ENCODE measurements around the gene ATG7. TPM values are rescaled to one million over a fixed set of nuclear protein-coding genes. Genes with fewer than 3 reads are reported as not detected.

Gene ATG7
- total RNA-seq, 1 experiment from 2014 or later = 36.0 TPM

- POLR2A ChIA-PET = no interaction called here
- H3K27ac ChIP-seq (ENCODE audit: low read length) = no peak overlapping the region
- ATAC-seq (no peak), DNase-seq (ENCODE audit: low read depth, low spot score) (no peak)
- BruUV-seq (replicated peaks) = no TSS peak
- intact Hi-C loops (cut with micrococcal nuclease; ENCODE audit: unreplicated experiment) = no loop called here
- H3K36me3 ChIP-seq (ENCODE audit: control insufficient read depth, insufficient read depth, low read length) = peaks cover 13% of the 10 kb centered on the region
- in situ Hi-C loops (cut with HindIII; ENCODE audit: low pct_unique_long_range_greater_than_20kb, low sequenced_read_pairs) = no loop called here
- no peaks in the 10 kb centered on the region for H3K4me1 ChIP-seq (ENCODE audit: control insufficient read depth, insufficient read depth, low read length)
- TF ChIP-seq POLR2AphosphoS5 (IDR thresholded peaks at IDR 0.05; ENCODE audit: low read depth, low read length) (no peak), TCF7L2 (IDR thresholded peaks at IDR 0.05; ENCODE audit: low read depth, low read length) (no peak), CTCF (IDR thresholded peaks at IDR 0.05) (no peak), SIN3A (IDR thresholded peaks at IDR 0.05; ENCODE audit: borderline replicate concordance, insufficient read depth, low read depth, low read length) (no peak)
- TF ChIP-seq, protein P1, sequence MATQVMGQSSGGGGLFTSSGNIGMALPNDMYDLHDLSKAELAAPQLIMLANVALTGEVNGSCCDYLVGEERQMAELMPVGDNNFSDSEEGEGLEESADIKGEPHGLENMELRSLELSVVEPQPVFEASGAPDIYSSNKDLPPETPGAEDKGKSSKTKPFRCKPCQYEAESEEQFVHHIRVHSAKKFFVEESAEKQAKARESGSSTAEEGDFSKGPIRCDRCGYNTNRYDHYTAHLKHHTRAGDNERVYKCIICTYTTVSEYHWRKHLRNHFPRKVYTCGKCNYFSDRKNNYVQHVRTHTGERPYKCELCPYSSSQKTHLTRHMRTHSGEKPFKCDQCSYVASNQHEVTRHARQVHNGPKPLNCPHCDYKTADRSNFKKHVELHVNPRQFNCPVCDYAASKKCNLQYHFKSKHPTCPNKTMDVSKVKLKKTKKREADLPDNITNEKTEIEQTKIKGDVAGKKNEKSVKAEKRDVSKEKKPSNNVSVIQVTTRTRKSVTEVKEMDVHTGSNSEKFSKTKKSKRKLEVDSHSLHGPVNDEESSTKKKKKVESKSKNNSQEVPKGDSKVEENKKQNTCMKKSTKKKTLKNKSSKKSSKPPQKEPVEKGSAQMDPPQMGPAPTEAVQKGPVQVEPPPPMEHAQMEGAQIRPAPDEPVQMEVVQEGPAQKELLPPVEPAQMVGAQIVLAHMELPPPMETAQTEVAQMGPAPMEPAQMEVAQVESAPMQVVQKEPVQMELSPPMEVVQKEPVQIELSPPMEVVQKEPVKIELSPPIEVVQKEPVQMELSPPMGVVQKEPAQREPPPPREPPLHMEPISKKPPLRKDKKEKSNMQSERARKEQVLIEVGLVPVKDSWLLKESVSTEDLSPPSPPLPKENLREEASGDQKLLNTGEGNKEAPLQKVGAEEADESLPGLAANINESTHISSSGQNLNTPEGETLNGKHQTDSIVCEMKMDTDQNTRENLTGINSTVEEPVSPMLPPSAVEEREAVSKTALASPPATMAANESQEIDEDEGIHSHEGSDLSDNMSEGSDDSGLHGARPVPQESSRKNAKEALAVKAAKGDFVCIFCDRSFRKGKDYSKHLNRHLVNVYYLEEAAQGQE (IDR thresholded peaks at IDR 0.05; ENCODE audit: insufficient read depth in 1 of 2, low read depth in 2 of 2, low read length in 1 of 2) = no peak
- H3K4me3 ChIP-seq (ENCODE audit: low read depth in 2 of 2, low read length in 2 of 2) = no peak overlapping the region
- CTCF ChIA-PET = no interaction called here
- H3K9me3 ChIP-seq (ENCODE audit: control insufficient read depth, insufficient read depth, low read depth, low read length) = no peaks in the 10 kb centered on the region
- no peaks in the 10 kb centered on the region for H3K27me3 ChIP-seq (ENCODE audit: control insufficient read depth, insufficient read depth, low read length)
Observed at GRCh38 chr3:11363715-11364114, 91.5 kb downstream of the ATG7 start.

DNA sequence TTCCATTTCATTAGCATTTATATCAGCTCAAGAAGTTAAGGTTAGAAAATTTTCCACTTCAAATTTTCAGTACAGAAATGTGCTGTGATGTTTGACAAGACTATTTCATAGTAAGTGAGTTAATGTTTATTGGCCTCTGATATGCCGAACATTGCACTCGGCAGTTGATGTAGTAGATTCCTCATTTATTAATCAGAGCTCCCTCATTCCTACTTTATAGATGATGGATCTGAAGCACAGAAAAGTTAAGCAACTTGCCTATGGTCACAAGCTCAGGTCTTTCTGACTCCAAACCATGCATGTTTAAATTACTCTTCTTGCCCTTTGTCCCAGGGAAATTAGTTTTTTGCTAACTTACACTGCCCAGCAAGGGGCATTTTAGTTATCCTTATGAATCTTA lies 92.0 kb downstream of the ATG7 start:
- ChIA-PET CTCF (no interaction called here), POLR2A (no interaction called here)
- Histone ChIP-seq H3K27me3 (ENCODE audit: control insufficient read depth, insufficient read depth, low read length) (no peaks in the 10 kb centered on the region), H3K36me3 (ENCODE audit: control insufficient read depth, insufficient read depth, low read length) (peaks cover 12% of the 10 kb centered on the region), H3K27ac (ENCODE audit: low read length) (no peak overlapping the region), H3K4me3 (ENCODE audit: low read depth in 2 of 2, low read length in 2 of 2) (no peak overlapping the region), H3K4me1 (ENCODE audit: control insufficient read depth, insufficient read depth, low read length) (no peaks in the 10 kb centered on the region), H3K9me3 (ENCODE audit: control insufficient read depth, insufficient read depth, low read depth, low read length) (no peaks in the 10 kb centered on the region)
- no peak for ATAC-seq
- in situ Hi-C loops (cut with HindIII; ENCODE audit: low pct_unique_long_range_greater_than_20kb, low sequenced_read_pairs) (no loop called here), intact Hi-C loops (cut with micrococcal nuclease; ENCODE audit: unreplicated experiment) (no loop called here)
- no peak for DNase-seq (ENCODE audit: low read depth, low spot score)
- TF ChIP-seq, protein P1 (IDR thresholded peaks at IDR 0.05; ENCODE audit: insufficient read depth in 1 of 2, low read depth in 2 of 2, low read length in 1 of 2) = no peak
- BruUV-seq (replicated peaks) = no TSS peak
